HepG2 (cell line): ENCODE measurements around the gene FCER1G. TPM values are rescaled to one million over a fixed set of nuclear protein-coding genes. Genes with fewer than 3 reads are reported as not detected.
A peak's percentile ranks its signal among the peaks of the same experiment; 100 is the strongest.

Experiments
- DMAP1 ChIP-seq: IDR thresholded peaks from 2 replicates; pipeline ENCODE4 v1.6.1; 2016
- DNMT1 ChIP-seq: sonication (generic); formaldehyde crosslinking; IDR thresholded peaks from 2 replicates; pipeline ENCODE4 v1.5.1; 2020; ENCODE audit warnings: mild to moderate bottlenecking, missing genetic modification reagents
- ELK4 ChIP-seq: sonication (generic); formaldehyde crosslinking; IDR thresholded peaks from 2 replicates; pipeline ENCODE4 v1.9.0; 2021; ENCODE audit warnings: missing genetic modification reagents, borderline replicate concordance
- FOSL1 ChIP-seq: sonication (generic); formaldehyde crosslinking; IDR thresholded peaks from 2 replicates; pipeline ENCODE4 v1.9.0; 2021; ENCODE audit warnings: missing genetic modification reagents, borderline replicate concordance
- FOXM1 ChIP-seq: sonication (generic); formaldehyde crosslinking; IDR thresholded peaks from 2 replicates; pipeline ENCODE4 v1.5.0; 2020; ENCODE audit warnings: missing genetic modification reagents
- NFE2 ChIP-seq: sonication (generic); formaldehyde crosslinking; IDR thresholded peaks from 2 replicates; pipeline ENCODE4 v1.4.0; 2020; ENCODE audit warnings: missing genetic modification reagents
- PCBP1 ChIP-seq: fragments of 200-400 bp; formaldehyde crosslinking; IDR thresholded peaks from 2 replicates; pipeline ENCODE4 v1.6.1; 2017; ENCODE audit warnings: mild to moderate bottlenecking, low read depth, low read length, borderline replicate concordance
- PRMT3 ChIP-seq: sonication (generic); formaldehyde crosslinking; IDR thresholded peaks from 2 replicates; pipeline ENCODE4 v1.8.1; 2022; ENCODE audit warnings: low read depth, mild to moderate bottlenecking, moderate library complexity, missing genetic modification reagents, borderline replicate concordance
- SNRNP70 ChIP-seq: fragments of 200-400 bp; formaldehyde crosslinking; IDR thresholded peaks from 2 replicates; pipeline ENCODE4 v1.6.1; 2017; ENCODE audit warnings: mild to moderate bottlenecking, low read depth, low read length, moderate library complexity
- SRSF1 ChIP-seq: fragments of 200-400 bp; formaldehyde crosslinking; optimal IDR thresholded peaks from 2 replicates; pipeline ENCODE3; 2017; ENCODE audit warnings: mild to moderate bottlenecking, low read depth, low read length, moderate library complexity
- TCF7 ChIP-seq: sonication (generic); IDR thresholded peaks from 2 replicates; pipeline ENCODE4 v1.6.1; 2016; ENCODE audit warnings: antibody characterized with exemption, low read depth
- ZBTB2 ChIP-seq: sonication (generic); formaldehyde crosslinking; IDR thresholded peaks from 2 replicates; pipeline ENCODE4 v1.8.0; 2022; ENCODE audit warnings: low read depth, missing genetic modification reagents
- ZBTB42 ChIP-seq: sonication (generic); formaldehyde crosslinking; IDR thresholded peaks from 2 replicates; pipeline ENCODE4 v1.5.0; 2020; ENCODE audit warnings: mild to moderate bottlenecking, missing genetic modification reagents
- ZFP1 ChIP-seq: IDR thresholded peaks from 2 replicates; pipeline ENCODE4 v1.6.1; 2016
- ZFY ChIP-seq: sonication (generic); formaldehyde crosslinking; IDR thresholded peaks from 2 replicates; pipeline ENCODE4 v1.4.0; 2020; ENCODE audit warnings: missing genetic modification reagents
- ZNF18 ChIP-seq: sonication (generic); formaldehyde crosslinking; IDR thresholded peaks from 2 replicates; pipeline ENCODE4 v1.8.0; 2022; ENCODE audit warnings: mild to moderate bottlenecking, missing genetic modification reagents; ENCODE audit not compliant: insufficient replicate concordance
- ZNF33B ChIP-seq: sonication (generic); formaldehyde crosslinking; IDR thresholded peaks from 2 replicates; pipeline ENCODE4 v1.5.1; 2020; ENCODE audit warnings: mild to moderate bottlenecking, missing genetic modification reagents
- ZNF567 ChIP-seq: sonication (generic); formaldehyde crosslinking; IDR thresholded peaks from 2 replicates; pipeline ENCODE4 v1.8.1; 2023; ENCODE audit warnings: mild to moderate bottlenecking, missing genetic modification reagents, borderline replicate concordance
- ZNF646 ChIP-seq: sonication (generic); formaldehyde crosslinking; IDR thresholded peaks from 2 replicates; pipeline ENCODE4 v1.9.0; 2021; ENCODE audit warnings: mild to moderate bottlenecking, missing genetic modification reagents
- polyA plus RNA-seq, 8 experiments: library from polyadenylated mRNA; depleted of rRNA in 3 of 8; stranded (reverse) in 7 of 8; unstranded in 1 of 8; fragments of >200 nt; fragmentation: Illumina TruSeq in 4 of 8; extraction: Trizol in 4 of 8; gene quantifications; 2 replicates each; pipeline versions ENCODE4 v1.2.1 to v1.2.3, GENCODE V29; 2011 to 2016; ENCODE audit warnings: low read depth in 4 of 8, missing spikeins in 1 of 8, mixed read lengths in 1 of 8; ENCODE audit not compliant: insufficient read depth in 1 of 8
- total RNA-seq, 5 experiments: library from RNA; depleted of rRNA; stranded (reverse); fragments of >200 nt; fragmentation: Illumina TruSeq; extraction: Trizol; gene quantifications; 2 replicates each; pipeline ENCODE4 v1.2.3, GENCODE V29; 2016; ENCODE audit warnings: low read depth in 1 of 5

Gene FCER1G
- total and polyA plus RNA-seq, 2 of the 13 experiments (the other 11 are each of a cell fraction or from before 2014, with no cell fraction given) = 1.3 to 6.4 TPM

GRCh38 chr1:161177112-161177935 lies 37.8 kb upstream of the FCER1G start, which contains the start of gene B4GALT3 (continued):
- TF ChIP-seq ZNF646 (CRISPR knock-in tag) = no peak
- no peak for TF ChIP-seq FOSL1 (CRISPR knock-in tag)
- TF ChIP-seq ZNF567 = no peak
- TF ChIP-seq FOXM1 (CRISPR knock-in tag) = no peak
- TF ChIP-seq PRMT3 (CRISPR knock-in tag) = no peak
- no peak for TF ChIP-seq PCBP1
- no peak for TF ChIP-seq ZFP1 (CRISPR knock-in tag)
- peak; percentile 98 for TF ChIP-seq DMAP1 (CRISPR knock-in tag)
- TF ChIP-seq SRSF1 = no peak
- TF ChIP-seq SNRNP70 = no peak
- 0 out of 2 replicates have a peak, but pooled peaks have one; percentile 51 for TF ChIP-seq DNMT1 (CRISPR knock-in tag)
- no peak for TF ChIP-seq ZBTB2 (CRISPR knock-in tag)
- peak; percentile 89 for TF ChIP-seq ZFY
- peak; percentile 72; the same call in 1 of the 2 replicates for TF ChIP-seq ZNF33B (CRISPR knock-in tag)
- TF ChIP-seq ELK4 = no peak
- no peak for TF ChIP-seq ZNF18
- TF ChIP-seq ZBTB42 = no peak; the same call in 1 of the 2 replicates
- TF ChIP-seq NFE2 (CRISPR knock-in tag) = no peak
- no peak for TF ChIP-seq TCF7
